IPS-18a (cell line): ENCODE data around the gene PPARA.

Experiments
- H3K27ac ChIP-seq: one replicate; pipeline ENCODE4 v1.5.1; 2013; ENCODE audit warnings: low read length
- H3K27me3 ChIP-seq: one replicate; pipeline ENCODE4 v1.6.1; 2013; ENCODE audit warnings: mild to moderate bottlenecking, low read length; ENCODE audit not compliant: control insufficient read depth, insufficient read depth
- H3K36me3 ChIP-seq: one replicate; pipeline ENCODE4 v1.6.1; 2013; ENCODE audit warnings: low read depth, low read length; ENCODE audit not compliant: control insufficient read depth
- H3K4me1 ChIP-seq: one replicate; pipeline ENCODE4 v1.6.1; 2013; ENCODE audit warnings: low read depth, low read length; ENCODE audit not compliant: control insufficient read depth
- H3K4me3 ChIP-seq: one replicate; pipeline ENCODE4 v1.5.1; 2013; ENCODE audit warnings: low read length
- H3K9ac ChIP-seq: one replicate; pipeline ENCODE4 v1.6.1; 2013; ENCODE audit warnings: mild to moderate bottlenecking, low read length, moderate library complexity
- H3K9me3 ChIP-seq: one replicate; pipeline ENCODE4 v1.6.1; 2013; ENCODE audit warnings: low read depth, low read length; ENCODE audit not compliant: control insufficient read depth

Gene PPARA

GRCh38 chr22:46150034-46150654, at the start of gene PPARA:
Gene PPARA (plus strand): TSS chr22:46150526. CDS start chr22:46198384, 47,858 bp downstream.
- Histone ChIP-seq H3K4me1 (no peaks in the 10 kb centered on the region), H3K27ac (no peak within 1 kb of the TSS), H3K9me3 (no peaks in the 10 kb centered on the region), H3K27me3 (peaks cover 62% of the 10 kb centered on the region), H3K9ac (peak within 1 kb of the TSS; percentile 51), H3K36me3 (no peaks in the 10 kb centered on the region), H3K4me3 (peak within 1 kb of the TSS; percentile 70)

- H3K9ac ChIP-seq, result no peak overlapping the region
- H3K4me3 ChIP-seq, result no peak overlapping the region
- H3K36me3 ChIP-seq, result no peaks in the 10 kb centered on the region
- H3K27me3 ChIP-seq, result no peaks in the 10 kb centered on the region
- H3K27ac ChIP-seq, result no peak overlapping the region
- H3K9me3 ChIP-seq, result no peaks in the 10 kb centered on the region
- H3K4me1 ChIP-seq, result no peaks in the 10 kb centered on the region
These were observed 48.2 kb upstream of the PPARA start for GRCh38 chr22:46102159-46102558.

- Histone ChIP-seq H3K9me3 (no peaks in the 10 kb centered on the region), H3K27ac (no peak overlapping the region), H3K36me3 (no peaks in the 10 kb centered on the region), H3K27me3 (no peaks in the 10 kb centered on the region), H3K9ac (no peak overlapping the region), H3K4me1 (no peaks in the 10 kb centered on the region), H3K4me3 (no peak overlapping the region)
These were observed 47.6 kb upstream of the PPARA start for GRCh38 chr22:46102752-46103151.

- no peaks in the 10 kb centered on the region for H3K27me3 ChIP-seq
- no peak overlapping the region for H3K4me3 ChIP-seq
- H3K9me3 ChIP-seq, result no peaks in the 10 kb centered on the region
- no peak overlapping the region for H3K9ac ChIP-seq
- no peaks in the 10 kb centered on the region for H3K4me1 ChIP-seq
- no peak overlapping the region for H3K27ac ChIP-seq
- H3K36me3 ChIP-seq, result no peaks in the 10 kb centered on the region
These were observed 47.1 kb upstream of the PPARA start for GRCh38 chr22:46103181-46103580.

- Histone ChIP-seq H3K27ac (no peak overlapping the region), H3K4me3 (no peak overlapping the region), H3K36me3 (no peaks in the 10 kb centered on the region), H3K9ac (no peak overlapping the region), H3K9me3 (no peaks in the 10 kb centered on the region), H3K4me1 (no peaks in the 10 kb centered on the region), H3K27me3 (no peaks in the 10 kb centered on the region)
These were observed 46.7 kb upstream of the PPARA start for GRCh38 chr22:46103664-46104063.

GRCh38 chr22:46104170-46104880, 46.0 kb upstream of the PPARA start:
- Histone ChIP-seq H3K36me3 (no peaks in the 10 kb centered on the region), H3K9me3 (no peaks in the 10 kb centered on the region), H3K27ac (no peak overlapping the region), H3K9ac (no peak overlapping the region), H3K4me3 (no peak overlapping the region), H3K27me3 (no peaks in the 10 kb centered on the region), H3K4me1 (no peaks in the 10 kb centered on the region)

- Histone ChIP-seq H3K36me3 (no peaks in the 10 kb centered on the region), H3K27me3 (no peaks in the 10 kb centered on the region), H3K9ac (no peak overlapping the region), H3K4me1 (no peaks in the 10 kb centered on the region), H3K9me3 (no peaks in the 10 kb centered on the region), H3K4me3 (no peak overlapping the region), H3K27ac (no peak overlapping the region)
These were observed 45.3 kb upstream of the PPARA start for GRCh38 chr22:46104881-46105493.

- Histone ChIP-seq H3K9me3 (no peaks in the 10 kb centered on the region), H3K36me3 (no peaks in the 10 kb centered on the region), H3K27me3 (no peaks in the 10 kb centered on the region), H3K27ac (no peak overlapping the region), H3K4me3 (no peak overlapping the region), H3K4me1 (peaks cover 3% of the 10 kb centered on the region), H3K9ac (no peak overlapping the region)
These were observed 44.6 kb upstream of the PPARA start for GRCh38 chr22:46105494-46106278.

- Histone ChIP-seq H3K27ac (no peak overlapping the region), H3K4me1 (peaks cover 3% of the 10 kb centered on the region), H3K9ac (no peak overlapping the region), H3K36me3 (no peaks in the 10 kb centered on the region), H3K9me3 (no peaks in the 10 kb centered on the region), H3K27me3 (no peaks in the 10 kb centered on the region), H3K4me3 (no peak overlapping the region)
These were observed 43.9 kb upstream of the PPARA start for GRCh38 chr22:46106279-46107022.

- H3K9ac ChIP-seq, result no peak overlapping the region
- H3K27me3 ChIP-seq, result no peaks in the 10 kb centered on the region
- H3K4me3 ChIP-seq, result no peak overlapping the region
- peaks cover 9% of the 10 kb centered on the region for H3K4me1 ChIP-seq
- no peaks in the 10 kb centered on the region for H3K36me3 ChIP-seq
- no peak overlapping the region for H3K27ac ChIP-seq
- H3K9me3 ChIP-seq, result no peaks in the 10 kb centered on the region
These were observed 43.1 kb upstream of the PPARA start for GRCh38 chr22:46107089-46107664.
